GM19324 (cell line): Measurements from ENCODE around the gene CNN2.

Experiments used
- ATAC-seq: cut with Tn5 transposase; IDR thresholded peaks from one replicate; pipeline ENCODE4 v1.9.1; 2021; ENCODE audit warnings: mild to moderate bottlenecking, moderate library complexity; ENCODE audit not compliant: unreplicated experiment, low FRiP score

The CNN2 gene

GRCh38 chr19:995051-995827 is 31.2 kb upstream of the CNN2 start:
- no peak for ATAC-seq

GRCh38 chr19:996051-996838 is 30.2 kb upstream of the CNN2 start:
- no peak for ATAC-seq

GRCh38 chr19:998064-998463 is 28.3 kb upstream of the CNN2 start:
- ATAC-seq = no peak

- ATAC-seq = no peak
Measured at GRCh38 chr19:999379-999719, 27.1 kb upstream of the CNN2 start.

- no peak for ATAC-seq
Measured at GRCh38 chr19:1000095-1000494, 26.3 kb upstream of the CNN2 start, which contains the start of gene GRIN3B. Gene GRIN3B, plus strand, starts transcription at chr19:1000419. Its CDS starts 19 bp downstream, at chr19:1000438.

GRCh38 chr19:1000591-1001537 is 25.5 kb upstream of the CNN2 start:
- no peak for ATAC-seq

- no peak for ATAC-seq
Measured at GRCh38 chr19:1001538-1002166, 24.8 kb upstream of the CNN2 start.

GRCh38 chr19:1002600-1002999 is 23.8 kb upstream of the CNN2 start:
- no peak for ATAC-seq

GRCh38 chr19:1003283-1003682 is 23.1 kb upstream of the CNN2 start:
- ATAC-seq = no peak

GRCh38 chr19:1004204-1004802 is 22.1 kb upstream of the CNN2 start:
- ATAC-seq = no peak

GRCh38 chr19:1004803-1005664 is 21.4 kb upstream of the CNN2 start:
- no peak for ATAC-seq

GRCh38 chr19:1006711-1007398 is 19.6 kb upstream of the CNN2 start:
- no peak for ATAC-seq

- no peak for ATAC-seq
Measured at GRCh38 chr19:1007399-1008251, 18.8 kb upstream of the CNN2 start.

- no peak for ATAC-seq
Measured at GRCh38 chr19:1008268-1009040, 18.0 kb upstream of the CNN2 start.

- ATAC-seq = no peak
Measured at GRCh38 chr19:1009041-1009980, 17.1 kb upstream of the CNN2 start.
